GM21423 (cell line): ENCODE measurements around the gene MRAS.

Experiments used
- ATAC-seq: cut with Tn5 transposase; IDR thresholded peaks from one replicate; pipeline ENCODE4 v1.9.1; 2021; ENCODE audit warnings: mild to moderate bottlenecking, moderate library complexity; ENCODE audit not compliant: unreplicated experiment

MRAS gene

DNA sequence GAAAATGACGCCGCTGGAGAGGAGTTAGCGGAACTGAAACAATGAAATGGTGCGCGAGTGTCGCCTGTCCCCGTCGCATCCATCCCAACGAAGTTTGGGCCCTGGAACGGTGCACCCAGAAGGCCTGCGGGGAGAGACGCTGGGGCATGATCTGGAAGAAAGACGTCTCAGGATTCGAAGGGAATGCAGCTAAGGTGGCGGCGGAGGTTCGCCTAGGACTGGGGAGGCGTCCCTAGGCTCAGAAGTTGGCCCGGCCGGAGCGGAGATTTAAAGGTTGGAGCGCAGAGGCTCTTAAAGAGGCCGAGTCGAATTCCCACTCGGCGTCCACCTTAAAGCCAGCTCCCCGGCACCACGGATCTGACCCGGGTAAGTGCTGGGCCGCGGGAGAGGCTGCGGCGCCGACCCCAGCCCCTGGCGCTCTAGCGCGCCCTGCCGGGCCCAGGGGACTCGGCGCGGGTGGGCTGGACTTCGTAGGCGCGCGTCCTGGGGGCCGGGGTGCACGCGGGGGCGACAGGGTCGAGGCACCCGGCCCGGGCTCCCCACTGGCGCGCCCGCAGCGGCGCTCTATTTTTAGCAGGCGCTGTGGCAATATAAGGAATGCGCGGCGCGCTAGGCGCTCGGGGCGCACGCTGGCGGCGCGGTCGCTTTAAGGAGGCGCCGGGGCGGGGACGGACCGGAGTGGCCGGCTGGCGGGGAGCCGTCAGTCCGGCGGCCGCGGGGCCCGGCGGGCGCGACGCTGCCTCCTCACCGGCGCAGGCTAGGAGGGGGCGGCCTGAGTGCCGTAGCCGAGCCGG, at the start of gene MRAS:
TSS of gene MRAS (plus strand) at position 620 of the 794 bp plus-strand sequence. CDS start 24,305 bp downstream, outside the sequence.
- ATAC-seq: no peak

GRCh38 chr3:138300647-138301046, 47.7 kb upstream of the MRAS start:
- ATAC-seq: no peak

DNA sequence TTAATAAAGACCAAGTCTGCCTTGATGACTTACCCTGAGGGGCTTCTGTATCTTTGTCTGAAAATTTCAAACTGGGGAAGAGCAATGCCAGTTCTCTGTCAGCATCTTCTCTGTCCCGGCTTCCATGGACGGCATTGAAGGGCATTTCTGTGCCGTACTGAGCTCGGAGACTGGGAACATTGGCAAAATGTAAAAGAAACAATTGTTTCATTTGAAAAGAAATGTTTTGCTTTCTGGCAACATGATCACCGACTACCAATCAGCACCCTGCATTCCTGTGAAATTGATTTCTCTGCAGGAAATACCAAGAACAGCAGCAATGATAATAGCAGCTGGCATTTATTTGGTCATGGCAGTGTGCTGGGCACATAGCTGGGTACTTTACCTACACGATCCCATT, 44.9 kb upstream of the MRAS start:
- ATAC-seq: no peak

GRCh38 chr3:138307899-138308298, 40.5 kb upstream of the MRAS start:
- ATAC-seq: no peak

DNA sequence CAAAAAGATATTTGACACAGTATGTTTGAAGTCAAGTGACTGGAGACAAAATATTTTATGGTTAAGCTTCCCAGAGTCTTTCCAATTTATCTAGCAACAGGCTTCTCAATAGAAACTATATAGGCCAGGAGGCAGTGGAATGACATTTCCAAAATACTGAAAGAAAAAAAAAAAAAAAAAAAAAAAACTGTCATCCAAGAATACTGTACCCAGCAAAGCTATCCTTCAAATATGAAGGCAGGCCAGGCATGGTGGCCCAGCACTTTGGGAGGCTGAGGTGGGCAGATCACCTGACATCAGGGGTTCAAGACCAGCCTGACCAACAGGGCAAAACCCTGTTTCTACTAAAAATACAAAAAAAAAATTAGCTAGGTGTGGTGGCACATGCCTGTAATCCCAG, 39.6 kb upstream of the MRAS start:
- no peak for ATAC-seq

DNA sequence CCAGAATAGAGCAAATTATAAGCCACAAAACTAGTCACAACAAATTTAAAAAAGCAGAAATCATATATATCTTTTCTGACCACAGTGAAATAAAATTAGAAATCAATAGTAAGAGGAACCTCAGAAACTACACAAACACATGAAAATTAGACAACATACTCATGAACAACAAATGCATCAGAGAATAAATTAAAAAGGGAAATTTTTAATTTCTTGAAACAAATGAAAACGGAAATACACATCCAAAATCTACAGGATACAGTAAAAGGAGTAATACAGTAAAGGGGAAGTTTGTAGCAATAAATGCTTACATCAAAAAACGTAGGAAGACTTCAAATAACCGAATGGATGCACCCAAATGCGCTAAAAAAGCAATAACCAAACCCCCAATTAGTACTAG, 37.9 kb upstream of the MRAS start:
- ATAC-seq: no peak

DNA sequence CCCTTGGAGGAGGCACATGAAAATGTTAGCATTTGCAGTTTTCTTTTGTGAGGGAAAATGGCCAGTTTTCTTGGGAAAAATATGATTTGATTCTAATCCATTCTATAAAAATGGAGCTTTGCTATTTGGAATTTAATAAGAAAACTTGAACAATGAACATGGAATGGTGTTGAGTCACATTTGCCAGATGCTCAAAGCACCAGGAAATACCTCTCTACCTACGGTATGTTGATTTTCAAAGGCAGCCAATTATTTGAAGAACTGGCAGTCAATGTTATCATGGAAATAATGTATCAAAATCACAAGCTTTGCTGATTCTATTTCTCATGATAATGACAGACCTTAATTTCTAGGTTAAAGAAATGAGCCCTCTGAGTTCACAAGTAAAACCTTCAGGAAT, 33.6 kb upstream of the MRAS start:
- no peak for ATAC-seq

GRCh38 chr3:138317687-138318086, 30.7 kb upstream of the MRAS start:
- ATAC-seq: no peak

GRCh38 chr3:138323971-138324370, 24.4 kb upstream of the MRAS start:
- no peak for ATAC-seq

- no peak for ATAC-seq
Measured at GRCh38 chr3:138325990-138326389, 22.4 kb upstream of the MRAS start.

- no peak for ATAC-seq
Measured at GRCh38 chr3:138326866-138327595, 21.3 kb upstream of the MRAS start.

- ATAC-seq: no peak
Measured at GRCh38 chr3:138327831-138328230, 20.5 kb upstream of the MRAS start.

- no peak for ATAC-seq
Measured at GRCh38 chr3:138328341-138328740, 20.0 kb upstream of the MRAS start.

- ATAC-seq: peak; percentile 69
Measured at GRCh38 chr3:138329127-138329983, 19.0 kb upstream of the MRAS start, which contains the start of gene NME9. NME9 (minus strand) TSS chr3:138329851; CDS start chr3:138329335, 516 bp downstream.

GRCh38 chr3:138329984-138330293, 18.4 kb upstream of the MRAS start:
- ATAC-seq: no peak

GRCh38 chr3:138331143-138331894, 17.1 kb upstream of the MRAS start:
- no peak for ATAC-seq

DNA sequence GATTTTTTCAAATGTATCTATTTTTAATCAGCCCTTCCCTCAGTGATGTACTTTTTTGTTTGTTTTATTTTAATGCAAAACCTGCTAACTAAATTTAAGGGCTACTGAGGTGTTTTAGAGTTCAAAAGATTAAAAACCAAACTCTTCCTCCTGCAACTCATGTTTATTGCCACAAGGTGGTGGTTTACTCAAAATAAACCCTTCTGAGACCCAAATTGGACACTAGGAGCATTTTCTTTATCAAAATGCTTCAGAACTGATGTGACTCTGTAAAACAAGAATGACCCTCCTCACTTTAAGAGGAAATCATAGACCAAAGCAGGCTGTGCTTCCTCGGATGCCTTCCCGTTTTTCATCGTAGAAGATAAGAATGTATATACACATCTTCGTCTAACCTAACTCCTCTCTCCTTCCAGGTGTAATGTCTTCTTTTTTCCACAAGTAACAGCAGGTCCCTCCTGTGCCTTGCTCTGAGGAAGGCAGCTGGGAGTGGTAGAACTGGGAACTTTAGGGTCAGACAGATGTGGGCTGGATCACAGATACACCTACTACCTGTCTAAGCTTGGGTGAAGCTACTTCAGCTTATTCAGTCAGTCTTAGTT, 15.8 kb upstream of the MRAS start:
- ATAC-seq: no peak

- no peak for ATAC-seq
Measured at GRCh38 chr3:138334608-138335007, 13.8 kb upstream of the MRAS start.

DNA sequence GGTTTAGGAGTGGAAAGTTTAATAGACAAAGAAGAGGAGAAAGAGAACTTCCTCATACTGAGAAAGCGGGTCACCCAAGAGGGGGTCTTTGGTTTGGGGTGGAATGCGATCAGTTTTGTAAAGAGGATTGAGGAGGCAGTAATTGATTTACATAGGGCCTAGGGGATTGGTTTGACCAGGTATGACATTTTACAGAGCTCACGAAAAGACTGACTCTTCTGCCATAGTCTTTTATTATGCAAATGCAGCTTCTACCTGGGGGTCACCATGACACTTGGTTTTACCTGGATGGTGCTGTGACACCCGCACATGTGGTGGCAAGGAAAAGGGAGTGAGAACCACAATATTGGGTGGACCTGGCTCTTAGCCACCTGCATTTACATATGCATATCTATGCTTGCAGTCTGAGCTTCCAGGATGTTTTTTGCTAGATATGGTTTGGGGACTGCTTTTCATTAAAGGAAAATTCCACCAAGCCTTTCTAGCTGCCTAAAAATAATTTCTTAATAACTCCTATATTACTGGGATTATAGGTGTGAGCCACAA, 11.9 kb upstream of the MRAS start:
- no peak for ATAC-seq

GRCh38 chr3:138338244-138338643, 10.1 kb upstream of the MRAS start:
- no peak for ATAC-seq
